SK-N-SH (cell line): ENCODE measurements around the gene VCAN. TPM values are rescaled to one million over a fixed set of nuclear protein-coding genes. Genes with fewer than 3 reads are reported as not detected.
A peak's percentile ranks its signal among the peaks of the same experiment; 100 is the strongest.

Source experiments
- CTCF ChIA-PET: fragments of 300-600, 350-600 bp; formaldehyde crosslinking; extraction: SDS; loops from one replicate; lab custom pipeline; 2021; lab: Yijun Ruan, JAX
- POLR2A ChIA-PET: fragments of 350-600 bp; sonication (Branson Sonifier 250); formaldehyde crosslinking; extraction: SDS; loops from one replicate; lab custom pipeline; 2020; ENCODE audit warnings: antibody characterized with exemption, inconsistent platforms; lab: Yijun Ruan, JAX
- DNase-seq: peaks from one replicate; pipeline ENCODE4 v3.0.0; 2012
- H2AFZ ChIP-seq: fragments of 200-600 bp; sonication (generic); 2 replicates; pipeline ENCODE4 v1.8.1; 2016; ENCODE audit warnings: antibody characterized with exemption, mild to moderate bottlenecking, low read depth
- H3F3A ChIP-seq: fragments of 200-600 bp; sonication (generic); replicated peaks from 2 replicates; pipeline ENCODE3; 2016; ENCODE audit warnings: antibody characterized with exemption, mild to moderate bottlenecking; ENCODE audit not compliant: insufficient read depth
- H3K27ac ChIP-seq, 2 experiments: fragments of 200-500 bp in 1 of 2; fragments of 200-600 bp in 1 of 2; sonication (Bioruptor generic) in 1 of 2; sonication (generic), shearing (Covaris generic) in 1 of 2; 2 replicates each; pipeline versions ENCODE4 v1.5.1 to v1.6.1; 2014 to 2016; ENCODE audit warnings: low read depth in 2 of 2, inconsistent platforms in 1 of 2, low read length in 1 of 2, mild to moderate bottlenecking in 1 of 2, mixed read lengths in 1 of 2
- H3K27me3 ChIP-seq: fragments of 200-600 bp; sonication (generic), shearing (Covaris generic); 2 replicates; pipeline ENCODE4 v1.6.1; 2016; ENCODE audit warnings: mixed run types; ENCODE audit not compliant: insufficient read depth
- H3K36me3 ChIP-seq, 2 experiments: fragments of 200-500 bp in 1 of 2; fragments of 200-600 bp in 1 of 2; sonication (Bioruptor generic) in 1 of 2; sonication (generic) in 1 of 2; replicated peaks in 1 of 2; 2 replicates each; pipeline versions ENCODE3 to v1.5.1; 2014 to 2016; ENCODE audit warnings: low read length in 1 of 2, mild to moderate bottlenecking in 1 of 2; ENCODE audit not compliant: insufficient read depth in 2 of 2, control insufficient read depth in 1 of 2
- H3K4me1 ChIP-seq, 2 experiments: fragments of 200-500 bp in 1 of 2; fragments of 200-600 bp in 1 of 2; sonication (Bioruptor generic) in 1 of 2; sonication (generic), shearing (Covaris generic) in 1 of 2; 2 replicates each; pipeline versions ENCODE4 v1.5.1 to v1.6.1; 2014 to 2016; ENCODE audit warnings: low read depth in 1 of 2, low read length in 1 of 2, mixed run types in 1 of 2; ENCODE audit not compliant: insufficient read depth in 2 of 2, control insufficient read depth in 1 of 2
- H3K4me2 ChIP-seq: fragments of 200-600 bp; sonication (generic), shearing (Covaris generic); 2 replicates; pipeline ENCODE4 v1.6.1; 2017; ENCODE audit warnings: mixed run types
- H3K4me3 ChIP-seq, 2 experiments: fragments of 200-500 bp in 1 of 2; fragments of 200-600 bp in 1 of 2; sonication (Bioruptor generic) in 1 of 2; sonication (generic), shearing (Covaris generic) in 1 of 2; 2 replicates each; pipeline versions ENCODE4 v1.5.1 to v1.8.1; 2014 to 2016; ENCODE audit warnings: low read depth in 2 of 2, inconsistent platforms in 1 of 2, low read length in 1 of 2, mild to moderate bottlenecking in 1 of 2, mixed read lengths in 1 of 2, moderate library complexity in 1 of 2
- H3K79me2 ChIP-seq: fragments of 200-600 bp; sonication (generic); 2 replicates; pipeline ENCODE4 v1.8.1; 2017; ENCODE audit warnings: mild to moderate bottlenecking; ENCODE audit not compliant: insufficient read depth
- H3K9ac ChIP-seq: fragments of 200-600 bp; sonication (generic); 2 replicates; pipeline ENCODE4 v1.6.1; 2017; ENCODE audit warnings: mixed run types
- H3K9me2 ChIP-seq: fragments of 200-600 bp; sonication (generic); 2 replicates; pipeline ENCODE4 v1.6.1; 2017; ENCODE audit warnings: mixed run types
- H3K9me3 ChIP-seq: fragments of 200-600 bp; sonication (generic); 2 replicates; pipeline ENCODE4 v1.6.1; 2017; ENCODE audit warnings: mixed run types, mild to moderate bottlenecking, moderate library complexity
- H4K20me1 ChIP-seq: fragments of 200-600 bp; sonication (generic); 2 replicates; pipeline ENCODE4 v1.6.1; 2017; ENCODE audit warnings: mild to moderate bottlenecking, mixed run types; ENCODE audit not compliant: insufficient read depth
- ELF1 ChIP-seq: IDR thresholded peaks from 2 replicates; pipeline ENCODE4 v1.4.0; 2012
- EZH2phosphoT487 ChIP-seq: fragments of 200-600 bp; sonication (generic); IDR thresholded peaks from 2 replicates; pipeline ENCODE4 v1.6.1; 2017; ENCODE audit warnings: low read depth, mixed run types, mild to moderate bottlenecking, antibody characterized with exemption, moderate library complexity, borderline replicate concordance
- FOSL2 ChIP-seq: IDR thresholded peaks from 2 replicates; pipeline ENCODE4 v1.4.0; 2012; ENCODE audit warnings: low read depth, mild to moderate bottlenecking, moderate library complexity, borderline replicate concordance
- JUND ChIP-seq: IDR thresholded peaks from 2 replicates; pipeline ENCODE4 v1.4.0; 2012
- PBX3 ChIP-seq: IDR thresholded peaks from 2 replicates; pipeline ENCODE4; 2012
- RAD21 ChIP-seq: IDR thresholded peaks from 2 replicates; pipeline ENCODE4 v1.6.1; 2012; ENCODE audit warnings: mild to moderate bottlenecking, low read length
- REST ChIP-seq: IDR thresholded peaks from 2 replicates; pipeline ENCODE4 v1.6.1; 2012; ENCODE audit warnings: mild to moderate bottlenecking, low read depth, low read length, moderate library complexity
- SIN3A ChIP-seq: IDR thresholded peaks from 2 replicates; pipeline ENCODE4 v1.6.1; 2012; ENCODE audit warnings: low read depth, mild to moderate bottlenecking, low read length, moderate library complexity, borderline replicate concordance
- USF1 ChIP-seq: IDR thresholded peaks from 2 replicates; pipeline ENCODE4 v1.4.0; 2012; ENCODE audit warnings: low read depth, borderline replicate concordance
- WGBS: methylation state at CpG from one replicate; pipeline ENCODE4 v1.1.6; 2017; ENCODE audit warnings: low lambda C conversion rate; 5-methylcytosine and 5-hydroxymethylcytosine counted together
- polyA plus RNA-seq, 3 experiments: library from polyadenylated mRNA; depleted of rRNA; stranded (reverse); fragments of >200 nt; gene quantifications; 2 replicates each; pipeline ENCODE4 v1.2.3, GENCODE V29; 2012

VCAN gene
- polyA plus RNA-seq, 1 of the 3 experiments (the other 2 are of a cell fraction): 142 TPM

GRCh38 chr5:83490203-83490602 lies 18.7 kb downstream of the VCAN start:
- H3K79me2 ChIP-seq: peaks cover 100% of the 10 kb centered on the region
- H3K9me2 ChIP-seq: no peaks in the 10 kb centered on the region
- peaks cover 17% of the 10 kb centered on the region for H3F3A ChIP-seq
- peaks cover 67 to 96% of the 10 kb centered on the region in 2 experiments for H3K36me3 ChIP-seq
- H3K9ac ChIP-seq: no peak overlapping the region
- CTCF ChIA-PET: no interaction called here
- H3K27me3 ChIP-seq: no peaks in the 10 kb centered on the region
- 93% methylated on average over 9 of the region's 9 CpGs for WGBS
- POLR2A ChIA-PET: no interaction called here
- no peak for DNase-seq
- H3K9me3 ChIP-seq: no peaks in the 10 kb centered on the region; the same call in 1 of the 2 replicates
- peaks cover 0 to 9% of the 10 kb centered on the region in 2 experiments; a peak in 1 of 4 replicates for H3K4me1 ChIP-seq
- no peak overlapping the region for H3K27ac ChIP-seq
- TF ChIP-seq ELF1 (no peak), RAD21 (no peak), EZH2phosphoT487 (no peak), PBX3 (no peak), USF1 (no peak)
- no peak overlapping the region for H3K4me3 ChIP-seq
- H4K20me1 ChIP-seq: peaks cover 23% of the 10 kb centered on the region
- H3K4me2 ChIP-seq: no peak overlapping the region
- H2AFZ ChIP-seq: no peak overlapping the region

DNA sequence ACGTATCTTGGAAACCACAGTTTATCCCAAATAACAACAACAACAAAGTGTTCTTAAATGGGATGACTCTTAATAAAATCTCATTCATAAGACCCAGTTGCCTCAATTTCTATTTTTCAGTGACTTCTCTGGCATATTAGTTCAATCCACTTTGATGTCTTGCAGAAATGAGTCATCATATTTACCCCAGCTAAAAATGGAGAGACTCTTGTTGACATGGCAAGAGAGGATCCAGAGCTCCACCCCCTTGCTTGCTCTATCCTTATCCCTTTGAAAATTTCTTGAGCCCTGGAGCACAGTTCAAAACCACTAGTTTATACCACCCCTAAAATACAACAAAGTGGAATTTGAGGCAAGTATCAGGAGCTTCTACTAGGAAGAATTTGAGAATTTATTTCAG lies 20.8 kb downstream of the VCAN start:
- peaks cover 0 to 3% of the 10 kb centered on the region in 2 experiments; a peak in 1 of 4 replicates for H3K4me1 ChIP-seq
- peaks cover 98% of the 10 kb centered on the region for H3K79me2 ChIP-seq
- H3K36me3 ChIP-seq: peaks cover 83 to 96% of the 10 kb centered on the region in 2 experiments
- WGBS: 100% methylated on average over 1 of the region's 1 CpG
- H3K27me3 ChIP-seq: no peaks in the 10 kb centered on the region
- H4K20me1 ChIP-seq: peaks cover 23% of the 10 kb centered on the region
- H3K9me2 ChIP-seq: no peaks in the 10 kb centered on the region
- H3F3A ChIP-seq: peaks cover 8% of the 10 kb centered on the region
- no peak for DNase-seq
- no peak overlapping the region for H2AFZ ChIP-seq
- H3K9ac ChIP-seq: no peak overlapping the region
- no peak overlapping the region for H3K27ac ChIP-seq
- TF ChIP-seq JUND: 0 out of 2 replicates have a peak, but pooled peaks have one; percentile 9
- TF ChIP-seq PBX3: no peak
- TF ChIP-seq FOSL2: 0 out of 2 replicates have a peak, but pooled peaks have one; percentile 5
- no peak for TF ChIP-seq REST
- TF ChIP-seq SIN3A: no peak
- TF ChIP-seq, all 33 proteins: peak for 2
- no peak overlapping the region for H3K4me2 ChIP-seq
- ChIA-PET POLR2A (no interaction called here), CTCF (interaction anchor here (0.8 kb wide), 1 partner anchor 9 kb away, joined by 3 read pairs; no protein-coding TSS in a partner anchor)
- H3K9me3 ChIP-seq: no peaks in the 10 kb centered on the region; the same call in 1 of the 2 replicates
- H3K4me3 ChIP-seq: no peak overlapping the region
